OCI-LY3 (cell line): ENCODE data around the gene CPNE4.

Experiments used
- H2AFZ ChIP-seq: fragments of 200-600, 300-600 bp; shearing (Covaris generic); 2 replicates; pipeline ENCODE4 v1.6.0; 2014; ENCODE audit warnings: antibody characterized with exemption, low read depth, low read length
- H3K27ac ChIP-seq: fragments of 200-600, 300-600 bp; sonication (generic); 2 replicates; pipeline ENCODE4 v1.5.1; 2014; ENCODE audit warnings: mild to moderate bottlenecking, low read length, moderate library complexity, mixed read lengths
- H3K27me3 ChIP-seq: fragments of 200-600, 300-600 bp; sonication (generic); 2 replicates; pipeline ENCODE4 v1.6.1; 2014; ENCODE audit warnings: low read depth, low read length, mixed read lengths
- H3K36me3 ChIP-seq: fragments of 200-600, 300-600 bp; sonication (generic); replicated peaks from 2 replicates; pipeline ENCODE3; 2014; ENCODE audit warnings: low read depth, low read length, mixed read lengths
- H3K4me1 ChIP-seq: fragments of 300-600, 200-600 bp; sonication (generic); 2 replicates; pipeline ENCODE4 v1.6.1; 2014; ENCODE audit warnings: low read length, mixed read lengths
- H3K4me2 ChIP-seq: fragments of 200-600, 300-600 bp; sonication (generic); 2 replicates; pipeline ENCODE4 v1.6.1; 2014; ENCODE audit warnings: low read length, mixed read lengths
- H3K4me3 ChIP-seq: fragments of 300-600, 200-600 bp; sonication (generic); 2 replicates; pipeline ENCODE4 v1.5.1; 2014; ENCODE audit warnings: antibody characterized with exemption, mild to moderate bottlenecking, low read length, moderate library complexity
- H3K79me2 ChIP-seq: fragments of 300-600, 200-600 bp; shearing (Covaris generic); 2 replicates; pipeline ENCODE4 v1.6.1; 2014; ENCODE audit warnings: mild to moderate bottlenecking, low read length, mixed read lengths
- H3K9ac ChIP-seq: fragments of 300-600, 200-600 bp; shearing (Covaris generic); 2 replicates; pipeline ENCODE4 v1.6.0; 2014; ENCODE audit warnings: mild to moderate bottlenecking, low read length, moderate library complexity
- H3K9me3 ChIP-seq: fragments of 200-600, 300-600 bp; shearing (Covaris generic); 2 replicates; pipeline ENCODE4 v1.6.1; 2014; ENCODE audit warnings: low read length, mixed read lengths; ENCODE audit not compliant: insufficient read depth
- H4K20me1 ChIP-seq: fragments of 200-600, 300-600 bp; sonication (generic); 2 replicates; pipeline ENCODE4 v1.6.1; 2016; ENCODE audit warnings: low read length, mixed read lengths; ENCODE audit not compliant: insufficient read depth
- CTCF ChIP-seq: fragments of 200-600, 300-600 bp; sonication (generic); IDR thresholded peaks from 2 replicates; pipeline ENCODE4 v1.5.1; 2014; ENCODE audit warnings: antibody characterized with exemption, low read length, low read depth
- EZH2phosphoT487 ChIP-seq: fragments of 200-600 bp; shearing (Covaris generic); IDR thresholded peaks from 2 replicates; pipeline ENCODE4 v1.6.1; 2018; ENCODE audit warnings: antibody characterized with exemption, mixed run types, low read depth

The CPNE4 gene

GRCh38 chr3:131917006-131917405, 117.8 kb downstream of the CPNE4 start:
- H3K27me3 ChIP-seq = no peaks in the 10 kb centered on the region
- no peak overlapping the region for H2AFZ ChIP-seq
- H3K36me3 ChIP-seq = no peaks in the 10 kb centered on the region
- no peak overlapping the region for H3K4me3 ChIP-seq
- no peak for TF ChIP-seq CTCF
- TF ChIP-seq EZH2phosphoT487 = no peak
- no peak overlapping the region for H3K4me2 ChIP-seq
- H3K9me3 ChIP-seq = no peaks in the 10 kb centered on the region
- H3K79me2 ChIP-seq = no peaks in the 10 kb centered on the region
- no peaks in the 10 kb centered on the region for H4K20me1 ChIP-seq
- no peak overlapping the region for H3K27ac ChIP-seq
- H3K4me1 ChIP-seq = no peaks in the 10 kb centered on the region
- H3K9ac ChIP-seq = no peak overlapping the region

GRCh38 chr3:131914090-131914691, 120.6 kb downstream of the CPNE4 start:
- H4K20me1 ChIP-seq = no peaks in the 10 kb centered on the region
- no peak overlapping the region for H3K4me2 ChIP-seq
- H3K9me3 ChIP-seq = no peaks in the 10 kb centered on the region
- no peak overlapping the region for H2AFZ ChIP-seq
- no peak overlapping the region for H3K27ac ChIP-seq
- TF ChIP-seq EZH2phosphoT487 (no peak), CTCF (no peak)
- H3K36me3 ChIP-seq = no peaks in the 10 kb centered on the region
- no peak overlapping the region for H3K4me3 ChIP-seq
- no peaks in the 10 kb centered on the region for H3K4me1 ChIP-seq
- no peak overlapping the region for H3K9ac ChIP-seq
- no peaks in the 10 kb centered on the region; the same call in 1 of the 2 replicates for H3K27me3 ChIP-seq
- H3K79me2 ChIP-seq = no peaks in the 10 kb centered on the region

GRCh38 chr3:131912255-131912654, 122.6 kb downstream of the CPNE4 start:
- TF ChIP-seq CTCF (no peak), EZH2phosphoT487 (no peak)
- Histone ChIP-seq H3K27me3 (no peaks in the 10 kb centered on the region; the same call in 1 of the 2 replicates), H3K9me3 (no peaks in the 10 kb centered on the region), H3K4me2 (no peak overlapping the region), H3K27ac (no peak overlapping the region), H3K79me2 (no peaks in the 10 kb centered on the region), H3K4me3 (no peak overlapping the region), H2AFZ (no peak overlapping the region), H3K4me1 (no peaks in the 10 kb centered on the region), H3K9ac (no peak overlapping the region), H4K20me1 (no peaks in the 10 kb centered on the region), H3K36me3 (no peaks in the 10 kb centered on the region)

DNA sequence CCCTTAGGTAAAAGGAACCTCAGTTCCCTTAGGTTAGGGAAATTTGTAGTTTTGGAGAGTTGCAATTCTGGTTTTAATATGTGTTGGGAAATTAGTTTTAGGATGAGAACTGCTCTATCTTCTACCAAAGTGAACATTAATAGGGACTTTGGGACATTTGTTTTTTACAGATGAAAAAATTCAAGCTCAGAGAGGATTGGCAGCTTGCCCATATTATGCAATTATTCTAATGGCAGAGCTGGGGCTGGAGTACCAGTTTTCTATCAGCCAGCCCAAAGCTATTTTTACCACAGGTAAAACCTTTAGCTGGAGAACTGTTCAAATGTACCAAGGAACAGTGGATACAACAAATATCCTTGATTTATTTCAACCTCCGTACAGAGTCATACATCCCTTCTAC, 127.0 kb downstream of the CPNE4 start:
- no peak overlapping the region for H2AFZ ChIP-seq
- no peak for TF ChIP-seq EZH2phosphoT487
- no peak for TF ChIP-seq CTCF
- no peaks in the 10 kb centered on the region for H3K79me2 ChIP-seq
- no peaks in the 10 kb centered on the region for H3K36me3 ChIP-seq
- H3K4me1 ChIP-seq = no peaks in the 10 kb centered on the region
- no peaks in the 10 kb centered on the region for H4K20me1 ChIP-seq
- H3K4me2 ChIP-seq = no peak overlapping the region
- H3K27ac ChIP-seq = no peak overlapping the region
- H3K27me3 ChIP-seq = no peaks in the 10 kb centered on the region; the same call in 1 of the 2 replicates
- no peak overlapping the region for H3K4me3 ChIP-seq
- H3K9me3 ChIP-seq = no peaks in the 10 kb centered on the region
- no peak overlapping the region for H3K9ac ChIP-seq
